Peyer's patch (tissue), 4 donors: ENCODE data around the gene SLC9A8.

Experiments
- CTCF ChIP-seq, 6 experiments: fragments of 450-650 bp in 4 of 6; fragments of 200-600 bp in 2 of 6; sonication (generic) in 1 of 6; IDR thresholded peaks; one replicate each; pipeline ENCODE4 v1.5.1; 2017 to 2019; ENCODE audit warnings: antibody characterized with exemption in 6 of 6, mild to moderate bottlenecking in 3 of 6, moderate library complexity in 1 of 6
- POLR2A ChIP-seq, 2 donors: fragments of 450-650 bp; IDR thresholded peaks; one replicate each; pipeline ENCODE4 v1.5.1; 2017; ENCODE audit warnings: antibody characterized with exemption in 2 of 2, mild to moderate bottlenecking in 2 of 2, moderate library complexity in 2 of 2

GRCh38 chr20:49888212-49889000 lies 75.8 kb downstream of the SLC9A8 start:
- TF ChIP-seq CTCF (IDR thresholded peaks at IDR 0.05) (peak; percentile 47 to 72 (median 65)), POLR2A (IDR thresholded peaks at IDR 0.05) (no peak)
